Measurements from ENCODE around the gene TBC1D20. TPM values are rescaled to one million over a fixed set of nuclear protein-coding genes. Genes with fewer than 3 reads are reported as not detected.
"Not testable (repeated sequence)": the region's sequence is repeated elsewhere in the genome, so short reads cannot be mapped to it uniquely, and the experiment has no call there.

TBC1D20 gene
- total RNA-seq, 2 experiments from 2014 or later = 28.3 to 29.4 TPM

DNA sequence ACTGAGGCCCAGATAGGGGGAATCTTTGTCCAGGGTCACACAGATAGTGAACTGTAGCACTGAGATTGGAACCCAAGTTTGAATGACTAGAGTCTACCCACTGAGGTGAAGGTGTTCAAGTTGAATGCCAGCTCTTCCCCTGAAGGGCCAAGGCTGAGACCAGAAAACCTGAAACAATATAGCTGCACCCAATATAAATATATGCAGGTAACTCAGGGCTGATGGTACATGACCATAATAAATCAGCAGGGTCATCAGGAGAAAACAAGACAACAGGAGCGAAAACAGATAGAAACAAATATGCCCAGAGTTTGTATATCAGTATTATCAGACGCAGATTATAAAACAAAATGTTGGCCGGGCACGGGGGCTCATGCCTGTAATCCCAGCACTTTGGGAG, 58.2 kb downstream of the TBC1D20 start:
- Mint-ChIP-seq H3K4me1 (peaks cover 33% of the 10 kb centered on the region), H3K27me3 (no peaks in the 10 kb centered on the region), H3K9me3 (ENCODE audit: low read depth) (no peaks in the 10 kb centered on the region), H3K4me3 (no peak overlapping the region), H3K36me3 (peaks cover 3% of the 10 kb centered on the region), H3K27ac (no peak overlapping the region)
- CTCF ChIA-PET = interaction anchor here (2.5 kb wide), 1 partner anchor 42 kb away, joined by 7 read pairs; no protein-coding TSS in a partner anchor
- no peak for DNase-seq
- no peak for ATAC-seq

GRCh38 chr20:403582-403957, 58.8 kb downstream of the TBC1D20 start:
- DNase-seq = no peak
- no peak for ATAC-seq
- CTCF ChIA-PET = interaction anchor here (2.5 kb wide), 1 partner anchor 41 kb away, joined by 7 read pairs; no protein-coding TSS in a partner anchor
- Mint-ChIP-seq H3K27me3 (no peaks in the 10 kb centered on the region), H3K9me3 (ENCODE audit: low read depth) (no peaks in the 10 kb centered on the region), H3K4me3 (no peak overlapping the region), H3K4me1 (peaks cover 31% of the 10 kb centered on the region), H3K27ac (no peak overlapping the region), H3K36me3 (peaks cover 2% of the 10 kb centered on the region)

DNA sequence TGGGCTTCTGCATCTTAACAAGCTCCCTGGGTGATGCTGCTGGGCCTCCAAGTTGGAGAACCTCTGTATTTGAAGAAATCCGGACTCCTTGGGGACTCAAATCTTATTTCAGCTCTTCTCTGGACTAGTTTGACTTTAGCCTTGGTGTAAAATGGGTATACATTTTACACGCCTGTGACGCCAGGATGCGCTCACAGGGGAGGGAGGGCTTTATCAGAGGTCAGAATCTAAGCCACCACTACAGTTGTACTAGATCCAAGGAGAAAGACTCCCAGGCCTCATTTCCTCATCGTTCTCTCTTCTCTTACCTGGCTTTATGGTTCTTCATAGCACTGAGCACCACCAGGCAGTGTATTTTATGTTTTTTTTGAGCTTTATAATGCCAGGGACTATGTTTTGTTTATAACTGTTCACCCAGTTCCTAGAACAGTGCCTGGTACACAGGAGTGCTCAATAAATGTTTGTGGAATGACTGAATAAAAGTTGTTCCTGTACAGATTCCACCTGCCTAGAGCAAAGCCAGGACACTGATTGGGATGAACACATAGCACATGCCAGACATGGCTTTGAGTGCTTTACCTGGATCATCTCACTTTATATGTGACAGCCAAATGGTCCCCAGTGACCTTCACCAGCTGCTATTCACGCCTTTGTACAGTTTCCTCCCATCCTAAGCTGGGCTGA, 59.3 kb downstream of the TBC1D20 start:
- Mint-ChIP-seq H3K27me3 (no peaks in the 10 kb centered on the region), H3K4me3 (no peak overlapping the region), H3K27ac (no peak overlapping the region), H3K4me1 (peaks cover 31% of the 10 kb centered on the region), H3K36me3 (peaks cover 4% of the 10 kb centered on the region), H3K9me3 (ENCODE audit: low read depth) (no peaks in the 10 kb centered on the region)
- no peak for ATAC-seq
- no peak for DNase-seq
- CTCF ChIA-PET = interaction anchor here (2.5 kb wide), 1 partner anchor 41 kb away, joined by 7 read pairs; no protein-coding TSS in a partner anchor

- Mint-ChIP-seq H3K27me3 (no peaks in the 10 kb centered on the region), H3K4me1 (peaks cover 30% of the 10 kb centered on the region), H3K27ac (no peak overlapping the region), H3K9me3 (ENCODE audit: low read depth) (no peaks in the 10 kb centered on the region), H3K36me3 (peaks cover 7% of the 10 kb centered on the region), H3K4me3 (no peak overlapping the region)
- ATAC-seq = no peak
- CTCF ChIA-PET = interaction anchor here (2.5 kb wide), 1 partner anchor 40 kb away, joined by 7 read pairs; no protein-coding TSS in a partner anchor
- no peak for DNase-seq
Measured at GRCh38 chr20:402496-402885, 59.8 kb downstream of the TBC1D20 start.

- no peak for ATAC-seq
- Mint-ChIP-seq H3K4me1 (peaks cover 24% of the 10 kb centered on the region), H3K4me3 (no peak overlapping the region), H3K27me3 (no peaks in the 10 kb centered on the region), H3K27ac (peak overlapping the region; percentile 37), H3K9me3 (ENCODE audit: low read depth) (no peaks in the 10 kb centered on the region), H3K36me3 (peaks cover 9% of the 10 kb centered on the region)
- no peak for DNase-seq
- CTCF ChIA-PET = interaction anchor here (0.7 to 2.5 kb wide), 2 partner anchors 22 to 40 kb away, joined by 4 to 7 read pairs; partner anchors contain the start of gene TRIB3
Measured at GRCh38 chr20:401682-402495, 60.4 kb downstream of the TBC1D20 start.

- Mint-ChIP-seq H3K27ac (no peak overlapping the region), H3K27me3 (no peaks in the 10 kb centered on the region), H3K36me3 (peaks cover 14% of the 10 kb centered on the region), H3K9me3 (ENCODE audit: low read depth) (no peaks in the 10 kb centered on the region), H3K4me3 (no peak overlapping the region), H3K4me1 (peaks cover 21% of the 10 kb centered on the region)
- CTCF ChIA-PET = interaction anchor here (0.7 to 0.8 kb wide), 2 partner anchors 9 to 20 kb away, joined by 3 to 4 read pairs; partner anchors contain the start of gene TRIB3
- ATAC-seq (peak; percentile 45), DNase-seq (no peak)
Measured at GRCh38 chr20:400454-401275, 61.7 kb downstream of the TBC1D20 start.

DNA sequence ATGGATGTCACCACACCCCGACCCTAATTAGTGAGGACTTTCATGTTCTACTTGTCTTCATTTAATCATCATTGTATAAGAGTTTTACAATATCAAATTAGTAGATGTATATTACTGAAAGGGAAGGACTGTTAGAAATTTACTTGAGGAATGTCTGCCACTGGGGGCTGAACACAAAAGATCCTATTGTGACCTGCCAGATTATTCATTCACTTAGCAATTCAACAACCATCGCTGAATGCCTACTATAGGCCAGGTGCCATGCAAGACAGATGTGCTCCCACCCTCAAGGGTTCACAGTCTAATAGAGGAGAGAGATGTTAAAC, 62.2 kb downstream of the TBC1D20 start:
- CTCF ChIA-PET = interaction anchor here (0.8 kb wide), 1 partner anchor 8 kb away, joined by 3 read pairs; no protein-coding TSS in a partner anchor
- no peak overlapping the region for H3K27ac Mint-ChIP-seq

DNA sequence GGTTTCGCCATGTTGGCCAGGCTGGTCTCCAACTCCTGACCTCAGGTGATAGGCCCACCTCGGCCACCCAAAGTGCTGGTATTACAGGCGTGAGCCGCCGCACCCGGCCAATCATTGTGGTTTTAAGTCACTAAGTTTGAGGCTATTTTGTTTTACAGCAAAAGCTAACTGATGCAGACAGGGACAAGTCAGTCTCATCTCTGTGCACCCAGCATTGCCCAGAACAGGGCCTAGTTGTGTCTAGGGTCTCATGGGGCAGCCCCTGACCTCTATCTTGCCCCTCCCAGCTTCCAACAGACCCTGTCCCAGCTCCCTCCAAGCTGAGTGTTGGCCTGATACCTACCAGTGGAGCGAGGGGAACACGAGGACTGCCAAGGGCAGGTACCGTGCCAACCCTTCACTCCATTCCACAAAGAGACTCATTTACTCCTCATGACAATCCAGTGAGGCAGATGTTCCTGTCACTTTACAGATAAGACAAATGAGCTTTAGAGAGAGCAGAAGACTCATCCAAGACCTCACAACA, 63.1 kb downstream of the TBC1D20 start:
- CTCF ChIA-PET = no interaction called here

More for the DNA sequence above, 62.2 kb downstream of the TBC1D20 start:
- Mint-ChIP-seq H3K27me3 (no peaks in the 10 kb centered on the region), H3K9me3 (ENCODE audit: low read depth) (no peaks in the 10 kb centered on the region), H3K4me3 (no peak overlapping the region), H3K4me1 (peaks cover 21% of the 10 kb centered on the region), H3K36me3 (peaks cover 17% of the 10 kb centered on the region)
- DNase-seq = no peak
- no peak for ATAC-seq

GRCh38 chr20:397432-398237, 64.7 kb downstream of the TBC1D20 start:
- Mint-ChIP-seq H3K9me3 (ENCODE audit: low read depth) (no peaks in the 10 kb centered on the region), H3K27me3 (no peaks in the 10 kb centered on the region), H3K4me1 (peaks cover 16% of the 10 kb centered on the region), H3K4me3 (no peak overlapping the region), H3K36me3 (peaks cover 17% of the 10 kb centered on the region), H3K27ac (no peak overlapping the region)
- CTCF ChIA-PET = no interaction called here
- no peak for DNase-seq
- ATAC-seq = no peak

More for the DNA sequence above, 63.1 kb downstream of the TBC1D20 start:
- Mint-ChIP-seq H3K36me3 (peaks cover 17% of the 10 kb centered on the region), H3K4me3 (no peak overlapping the region), H3K4me1 (peaks cover 21% of the 10 kb centered on the region), H3K9me3 (ENCODE audit: low read depth) (no peaks in the 10 kb centered on the region), H3K27ac (no peak overlapping the region), H3K27me3 (no peaks in the 10 kb centered on the region)
- DNase-seq (no peak), ATAC-seq (no peak)

DNA sequence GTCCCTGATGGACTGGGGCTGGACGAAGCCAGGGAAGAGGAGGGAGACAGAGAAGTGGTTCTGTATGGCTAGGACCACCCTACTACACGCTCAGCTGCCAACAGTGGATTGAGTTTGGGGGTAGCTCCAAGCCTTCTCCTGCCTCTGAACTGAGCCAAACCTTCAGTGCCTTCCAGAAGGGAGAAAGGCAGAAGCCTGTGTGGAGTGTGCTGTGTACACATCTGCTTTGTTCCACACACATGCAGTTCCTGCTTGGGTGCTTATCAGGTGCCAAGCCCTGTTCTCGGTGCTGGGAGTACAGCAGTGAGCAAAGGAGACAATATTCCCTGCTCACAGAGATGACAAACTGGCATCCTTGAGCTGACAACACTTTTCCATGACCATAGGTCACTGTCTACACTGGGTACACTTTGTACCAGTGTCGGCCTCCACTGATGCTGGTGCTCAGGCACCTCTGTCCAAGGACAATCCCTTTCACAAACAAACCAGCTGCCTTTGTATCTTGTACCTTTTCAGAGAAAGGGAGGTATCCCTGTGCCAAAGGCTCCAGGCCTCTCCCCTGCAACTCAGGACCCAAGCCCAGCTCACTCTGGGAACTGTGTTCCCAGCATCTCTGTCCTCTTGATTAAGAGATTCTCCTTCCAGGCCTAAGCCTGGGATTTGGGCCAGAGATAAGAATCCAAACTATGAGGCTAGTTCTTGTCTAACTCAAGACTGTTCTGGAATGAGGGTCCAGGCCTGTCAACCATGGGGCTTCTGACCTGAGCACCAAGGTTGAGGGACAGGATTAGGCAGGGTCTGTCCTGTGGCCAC, 65.5 kb downstream of the TBC1D20 start:
- no peak overlapping the region for H3K4me3 Mint-ChIP-seq
- H3K27me3 Mint-ChIP-seq = no peaks in the 10 kb centered on the region
- peaks cover 11% of the 10 kb centered on the region for H3K4me1 Mint-ChIP-seq
- peaks cover 20% of the 10 kb centered on the region for H3K36me3 Mint-ChIP-seq
- CTCF ChIA-PET = no interaction called here
- ATAC-seq (no peak), DNase-seq (no peak)
- H3K9me3 Mint-ChIP-seq (ENCODE audit: low read depth) = no peaks in the 10 kb centered on the region
- no peak overlapping the region for H3K27ac Mint-ChIP-seq

- H3K4me3 Mint-ChIP-seq = no peak overlapping the region
- H3K36me3 Mint-ChIP-seq = peaks cover 24% of the 10 kb centered on the region
- H3K27me3 Mint-ChIP-seq = no peaks in the 10 kb centered on the region
- ATAC-seq (no peak), DNase-seq (no peak)
- no peak overlapping the region for H3K27ac Mint-ChIP-seq
- peaks cover 8% of the 10 kb centered on the region for H3K4me1 Mint-ChIP-seq
- CTCF ChIA-PET = no interaction called here
- no peaks in the 10 kb centered on the region for H3K9me3 Mint-ChIP-seq (ENCODE audit: low read depth)
Measured at GRCh38 chr20:396252-396618, 66.1 kb downstream of the TBC1D20 start.

GRCh38 chr20:393296-393695, 69.0 kb downstream of the TBC1D20 start:
- peaks cover 38% of the 10 kb centered on the region for H3K36me3 Mint-ChIP-seq
- H3K27me3 Mint-ChIP-seq, CTCF ChIA-PET: not testable (repeated sequence)

More at GRCh38 chr20:393296-393695, 69.0 kb downstream of the TBC1D20 start:
- not testable (repeated sequence) for ATAC-seq; H3K4me1 Mint-ChIP-seq; DNase-seq; H3K9me3 Mint-ChIP-seq (ENCODE audit: low read depth); H3K27ac Mint-ChIP-seq; H3K4me3 Mint-ChIP-seq
